PFSK-1 (cell line): Measurements from ENCODE around the gene TBC1D22A.

ENCODE experiments used
- FOXP2 ChIP-seq: optimal IDR thresholded peaks from 2 replicates; pipeline ENCODE3; 2011; ENCODE audit warnings: borderline replicate concordance, control low read depth, inconsistent platforms; ENCODE audit not compliant: insufficient read depth; ENCODE audit errors: extremely low read length, extremely low read depth
- POLR2AphosphoS5 ChIP-seq: IDR thresholded peaks from 2 replicates; pipeline ENCODE4 v1.6.1; 2012; ENCODE audit warnings: low read depth, mild to moderate bottlenecking, control low read depth, low read length, moderate library complexity
- SIN3A ChIP-seq: IDR thresholded peaks from 2 replicates; pipeline ENCODE4 v1.6.1; 2012; ENCODE audit warnings: mild to moderate bottlenecking, low read length, moderate library complexity, borderline replicate concordance; ENCODE audit not compliant: insufficient read depth
- TAF1 ChIP-seq: IDR thresholded peaks from 2 replicates; pipeline ENCODE4 v1.6.1; 2012; ENCODE audit warnings: low read length, control low read depth, borderline replicate concordance; ENCODE audit not compliant: insufficient read depth
- TF ChIP-seq, protein P1 (sequence below), 2 experiments: IDR thresholded peaks; 2 replicates each; pipeline versions ENCODE4 v1.6.1 to v1.8.0; 2011 to 2012; ENCODE audit warnings: low read depth in 2 of 2, low read length in 2 of 2, control low read depth in 1 of 2, inconsistent platforms in 1 of 2, mild to moderate bottlenecking in 1 of 2, moderate library complexity in 1 of 2; ENCODE audit not compliant: insufficient read depth in 1 of 2

TBC1D22A gene

GRCh38 chr22:46812034-46812605 is 49.7 kb downstream of the TBC1D22A start:
- no peak for TF ChIP-seq TAF1
- TF ChIP-seq SIN3A, result no peak
- TF ChIP-seq, protein P1, sequence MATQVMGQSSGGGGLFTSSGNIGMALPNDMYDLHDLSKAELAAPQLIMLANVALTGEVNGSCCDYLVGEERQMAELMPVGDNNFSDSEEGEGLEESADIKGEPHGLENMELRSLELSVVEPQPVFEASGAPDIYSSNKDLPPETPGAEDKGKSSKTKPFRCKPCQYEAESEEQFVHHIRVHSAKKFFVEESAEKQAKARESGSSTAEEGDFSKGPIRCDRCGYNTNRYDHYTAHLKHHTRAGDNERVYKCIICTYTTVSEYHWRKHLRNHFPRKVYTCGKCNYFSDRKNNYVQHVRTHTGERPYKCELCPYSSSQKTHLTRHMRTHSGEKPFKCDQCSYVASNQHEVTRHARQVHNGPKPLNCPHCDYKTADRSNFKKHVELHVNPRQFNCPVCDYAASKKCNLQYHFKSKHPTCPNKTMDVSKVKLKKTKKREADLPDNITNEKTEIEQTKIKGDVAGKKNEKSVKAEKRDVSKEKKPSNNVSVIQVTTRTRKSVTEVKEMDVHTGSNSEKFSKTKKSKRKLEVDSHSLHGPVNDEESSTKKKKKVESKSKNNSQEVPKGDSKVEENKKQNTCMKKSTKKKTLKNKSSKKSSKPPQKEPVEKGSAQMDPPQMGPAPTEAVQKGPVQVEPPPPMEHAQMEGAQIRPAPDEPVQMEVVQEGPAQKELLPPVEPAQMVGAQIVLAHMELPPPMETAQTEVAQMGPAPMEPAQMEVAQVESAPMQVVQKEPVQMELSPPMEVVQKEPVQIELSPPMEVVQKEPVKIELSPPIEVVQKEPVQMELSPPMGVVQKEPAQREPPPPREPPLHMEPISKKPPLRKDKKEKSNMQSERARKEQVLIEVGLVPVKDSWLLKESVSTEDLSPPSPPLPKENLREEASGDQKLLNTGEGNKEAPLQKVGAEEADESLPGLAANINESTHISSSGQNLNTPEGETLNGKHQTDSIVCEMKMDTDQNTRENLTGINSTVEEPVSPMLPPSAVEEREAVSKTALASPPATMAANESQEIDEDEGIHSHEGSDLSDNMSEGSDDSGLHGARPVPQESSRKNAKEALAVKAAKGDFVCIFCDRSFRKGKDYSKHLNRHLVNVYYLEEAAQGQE (IDR thresholded peaks at IDR 0.05; ENCODE audit: insufficient read depth in 1 of 2, low read depth in 2 of 2, low read length in 2 of 2), result no peak
- no peak for TF ChIP-seq FOXP2
- no peak for TF ChIP-seq POLR2AphosphoS5

DNA sequence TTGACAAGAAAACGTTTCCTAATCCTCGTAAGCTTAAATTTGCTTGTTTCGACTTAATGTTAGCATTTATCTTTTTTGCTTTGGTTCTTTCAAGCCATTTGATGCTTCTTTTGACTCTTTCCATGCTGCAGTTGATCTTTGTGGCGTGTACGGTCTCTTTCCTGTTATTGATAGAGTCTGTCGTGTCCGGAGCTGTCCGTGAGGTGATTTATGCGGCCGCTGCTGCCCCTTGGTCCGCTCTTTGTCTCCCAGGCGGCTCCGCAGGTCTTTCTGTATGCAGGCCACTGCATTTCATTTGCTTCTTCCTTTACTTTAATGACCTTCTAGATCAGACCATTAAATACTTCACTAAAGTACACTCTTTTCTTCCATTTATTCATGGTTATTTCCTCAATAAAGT is 50.3 kb downstream of the TBC1D22A start:
- TF ChIP-seq TAF1, result no peak
- no peak for TF ChIP-seq POLR2AphosphoS5
- no peak for TF ChIP-seq SIN3A
- TF ChIP-seq FOXP2, result no peak
- TF ChIP-seq, protein P1 (IDR thresholded peaks at IDR 0.05; ENCODE audit: insufficient read depth in 1 of 2, low read depth in 2 of 2, low read length in 2 of 2), result no peak

DNA sequence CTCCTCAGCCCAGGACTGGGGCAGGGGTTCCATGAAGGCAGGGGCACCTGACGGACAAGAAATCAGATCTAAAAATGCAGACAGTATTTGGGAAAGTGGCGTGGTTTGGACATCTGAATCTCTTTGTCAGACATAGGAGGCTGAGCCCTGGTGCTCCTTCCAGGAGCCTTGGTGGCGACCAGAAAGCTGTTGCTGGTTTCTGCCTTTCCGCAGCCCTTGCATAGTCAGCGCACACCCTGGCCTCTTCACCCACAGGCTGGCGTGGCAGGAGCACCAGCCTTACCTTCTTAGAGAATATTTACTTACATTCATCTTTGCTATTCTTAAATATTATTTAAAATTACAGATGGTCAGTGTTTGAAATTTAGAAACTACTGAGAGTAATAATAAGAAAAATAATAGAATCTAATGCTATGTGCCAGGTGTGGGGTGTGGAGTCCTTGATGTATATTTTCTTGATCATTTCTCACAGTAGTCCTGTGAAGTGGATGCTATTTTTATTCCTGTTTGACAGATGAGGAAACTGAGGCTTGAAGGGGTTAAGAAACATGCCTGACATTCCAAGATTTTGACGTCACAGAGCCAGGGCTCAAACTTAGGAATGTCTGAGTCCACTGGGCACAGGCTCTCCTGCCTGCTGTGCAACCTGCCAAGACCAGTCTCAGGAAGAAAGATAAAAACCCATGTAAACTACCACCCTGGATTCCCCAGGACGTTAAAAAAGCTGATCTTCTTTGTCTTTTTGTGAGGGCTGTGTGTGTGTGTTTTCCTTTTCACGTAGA is 51.6 kb downstream of the TBC1D22A start:
- TF ChIP-seq FOXP2 (no peak), TAF1 (no peak), SIN3A (no peak), POLR2AphosphoS5 (no peak)
- TF ChIP-seq, protein P1 (IDR thresholded peaks at IDR 0.05; ENCODE audit: insufficient read depth in 1 of 2, low read depth in 2 of 2, low read length in 2 of 2), result no peak

DNA sequence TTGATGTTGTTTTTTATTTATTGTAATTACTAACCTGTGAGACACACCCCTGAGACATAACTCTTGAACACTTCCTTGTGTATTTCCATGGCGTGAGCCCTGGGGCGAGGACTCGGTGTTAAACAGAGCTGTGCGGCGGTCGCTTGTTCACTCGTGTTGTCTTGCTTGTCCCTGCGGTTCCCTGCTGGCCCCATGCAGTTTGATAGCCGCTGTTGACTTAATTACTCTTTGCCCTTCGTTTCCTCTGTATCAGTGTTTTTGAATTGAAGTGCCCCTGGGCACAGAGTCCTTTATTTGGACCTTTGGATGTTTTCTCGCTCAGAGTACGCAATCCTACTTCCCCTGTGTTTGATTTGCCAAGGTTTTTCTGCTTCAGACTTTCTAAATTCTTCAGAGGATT is 52.7 kb downstream of the TBC1D22A start:
- TF ChIP-seq FOXP2 (no peak), POLR2AphosphoS5 (no peak), SIN3A (no peak), TAF1 (no peak)
- TF ChIP-seq, protein P1 (IDR thresholded peaks at IDR 0.05; ENCODE audit: insufficient read depth in 1 of 2, low read depth in 2 of 2, low read length in 2 of 2), result no peak
